ENCODE data around the gene VAV3. TPM values are rescaled to one million over a fixed set of nuclear protein-coding genes. Genes with fewer than 3 reads are reported as not detected.

Gene VAV3
- polyA plus RNA-seq, 1 donor (not counting 4 experiments of a cell fraction or from before 2014, with no cell fraction given) = 19.6 TPM

- FAIRE-seq (peak; percentile 82), DNase-seq (ENCODE audit: low read depth, low spot score) (no peak)
- no peak overlapping the region for H3K4me3 ChIP-seq (ENCODE audit: control insufficient read depth in 2 of 3, extremely low read depth in 1 of 3, insufficient read depth in 2 of 3, low read depth in 1 of 3, low read length in 3 of 3)
- no peaks in the 10 kb centered on the region for H3K9me1 ChIP-seq (ENCODE audit: control insufficient read depth, extremely low read depth, insufficient read depth, low read length)
- no peaks in the 10 kb centered on the region for H3K27me3 ChIP-seq (ENCODE audit: control insufficient read depth, extremely low read depth, insufficient read depth, low read length)
- H3K4me2 ChIP-seq (ENCODE audit: control insufficient read depth, extremely low read depth, insufficient read depth, low read depth, low read length) = peak overlapping the region; percentile 98
- H3K79me2 ChIP-seq (ENCODE audit: control insufficient read depth, insufficient read depth, low read length) = peaks cover 5% of the 10 kb centered on the region
- TF ChIP-seq EZH2 (IDR thresholded peaks at IDR 0.05; ENCODE audit: low read length) = no peak
- no peak for TF ChIP-seq CTCF (optimal IDR thresholded peaks at IDR 0.05 in 1 of 3, IDR thresholded peaks at IDR 0.05 in 1 of 3, conservative IDR thresholded peaks at IDR 0.05 in 1 of 3; ENCODE audit: extremely low read depth in 1 of 3, insufficient read depth in 2 of 3, low read length in 3 of 3)
- dilution Hi-C loops (cut with MboI; ENCODE audit: extremely low pct_ligation_motif_present, low sequenced_read_pairs) = no loop called here
- H3K9ac ChIP-seq (ENCODE audit: control insufficient read depth, extremely low read depth, insufficient read depth, low read length) = no peak overlapping the region
- H3K36me3 ChIP-seq (ENCODE audit: control insufficient read depth in 2 of 2, extremely low read depth in 1 of 2, insufficient read depth in 2 of 2, low read length in 2 of 2) = peaks cover 0 to 4% of the 10 kb centered on the region in 2 experiments
- peaks cover 3% of the 10 kb centered on the region for H3K9me3 ChIP-seq (ENCODE audit: control insufficient read depth, low read depth, low read length)
- peaks cover 56% of the 10 kb centered on the region for H3K4me1 ChIP-seq (ENCODE audit: control insufficient read depth, extremely low read depth, insufficient read depth, low read length)
- H4K20me1 ChIP-seq (ENCODE audit: control insufficient read depth, extremely low read depth, insufficient read depth, low read length) = no peaks in the 10 kb centered on the region
- peak overlapping the region; percentile 81 for H3K27ac ChIP-seq (ENCODE audit: control insufficient read depth, insufficient read depth, low read length)
- no peak overlapping the region for H2AFZ ChIP-seq (ENCODE audit: control insufficient read depth, low read length)
Observed at GRCh38 chr1:107669996-107670395, 295.0 kb downstream of the VAV3 start.

GRCh38 chr1:107668762-107669161, 296.2 kb downstream of the VAV3 start:
- peak overlapping the region; percentile 81 for H3K27ac ChIP-seq (ENCODE audit: control insufficient read depth, insufficient read depth, low read length)
- peak overlapping the region; percentile 98 for H3K4me2 ChIP-seq (ENCODE audit: control insufficient read depth, extremely low read depth, insufficient read depth, low read depth, low read length)
- H4K20me1 ChIP-seq (ENCODE audit: control insufficient read depth, extremely low read depth, insufficient read depth, low read length) = no peaks in the 10 kb centered on the region
- H3K36me3 ChIP-seq (ENCODE audit: control insufficient read depth in 2 of 2, extremely low read depth in 1 of 2, insufficient read depth in 2 of 2, low read length in 2 of 2) = no peaks in the 10 kb centered on the region
- peak overlapping the region in 2 of 3 experiments; percentile 60 to 63 for H3K4me3 ChIP-seq (ENCODE audit: control insufficient read depth in 2 of 3, extremely low read depth in 1 of 3, insufficient read depth in 2 of 3, low read depth in 1 of 3, low read length in 3 of 3)
- dilution Hi-C loops (cut with MboI; ENCODE audit: extremely low pct_ligation_motif_present, low sequenced_read_pairs) = no loop called here
- H3K9ac ChIP-seq (ENCODE audit: control insufficient read depth, extremely low read depth, insufficient read depth, low read length) = peak overlapping the region; percentile 71
- peaks cover 5% of the 10 kb centered on the region for H3K79me2 ChIP-seq (ENCODE audit: control insufficient read depth, insufficient read depth, low read length)
- FAIRE-seq = peak; percentile 73
- peak overlapping the region; percentile 68 for H2AFZ ChIP-seq (ENCODE audit: control insufficient read depth, low read length)
- peaks cover 56% of the 10 kb centered on the region for H3K4me1 ChIP-seq (ENCODE audit: control insufficient read depth, extremely low read depth, insufficient read depth, low read length)
- no peaks in the 10 kb centered on the region for H3K27me3 ChIP-seq (ENCODE audit: control insufficient read depth, extremely low read depth, insufficient read depth, low read length)
- no peaks in the 10 kb centered on the region for H3K9me3 ChIP-seq (ENCODE audit: control insufficient read depth, low read depth, low read length)
- no peaks in the 10 kb centered on the region for H3K9me1 ChIP-seq (ENCODE audit: control insufficient read depth, extremely low read depth, insufficient read depth, low read length)
- no peak for DNase-seq (ENCODE audit: low read depth, low spot score)
- TF ChIP-seq EZH2 (IDR thresholded peaks at IDR 0.05; ENCODE audit: low read length) (no peak), CTCF (optimal IDR thresholded peaks at IDR 0.05 in 1 of 3, IDR thresholded peaks at IDR 0.05 in 1 of 3, conservative IDR thresholded peaks at IDR 0.05 in 1 of 3; ENCODE audit: extremely low read depth in 1 of 3, insufficient read depth in 2 of 3, low read length in 3 of 3) (no peak)
